Sigmoid colon (tissue), 4 donors: ENCODE measurements around the gene SIGLEC8.

Experiments used
- POLR2A ChIP-seq, 2 donors: fragments of 450-650 bp; IDR thresholded peaks; one replicate each; pipeline ENCODE4 v1.6.1; 2016; ENCODE audit warnings: antibody characterized with exemption in 2 of 2, mild to moderate bottlenecking in 2 of 2, moderate library complexity in 2 of 2
- POLR2AphosphoS5 ChIP-seq, 4 donors: sonication (generic); formaldehyde crosslinking; IDR thresholded peaks; one replicate each; pipeline ENCODE4 v1.6.1; 2017; ENCODE audit warnings: antibody characterized with exemption in 4 of 4
- TF ChIP-seq, protein P1 (sequence below), 4 experiments: fragments of 450-650 bp in 3 of 4; fragments of 200-600 bp in 1 of 4; IDR thresholded peaks; one replicate each; pipeline ENCODE4 v1.5.1; 2016 to 2019; ENCODE audit warnings: antibody characterized with exemption in 4 of 4, mild to moderate bottlenecking in 3 of 4, moderate library complexity in 2 of 4

DNA sequence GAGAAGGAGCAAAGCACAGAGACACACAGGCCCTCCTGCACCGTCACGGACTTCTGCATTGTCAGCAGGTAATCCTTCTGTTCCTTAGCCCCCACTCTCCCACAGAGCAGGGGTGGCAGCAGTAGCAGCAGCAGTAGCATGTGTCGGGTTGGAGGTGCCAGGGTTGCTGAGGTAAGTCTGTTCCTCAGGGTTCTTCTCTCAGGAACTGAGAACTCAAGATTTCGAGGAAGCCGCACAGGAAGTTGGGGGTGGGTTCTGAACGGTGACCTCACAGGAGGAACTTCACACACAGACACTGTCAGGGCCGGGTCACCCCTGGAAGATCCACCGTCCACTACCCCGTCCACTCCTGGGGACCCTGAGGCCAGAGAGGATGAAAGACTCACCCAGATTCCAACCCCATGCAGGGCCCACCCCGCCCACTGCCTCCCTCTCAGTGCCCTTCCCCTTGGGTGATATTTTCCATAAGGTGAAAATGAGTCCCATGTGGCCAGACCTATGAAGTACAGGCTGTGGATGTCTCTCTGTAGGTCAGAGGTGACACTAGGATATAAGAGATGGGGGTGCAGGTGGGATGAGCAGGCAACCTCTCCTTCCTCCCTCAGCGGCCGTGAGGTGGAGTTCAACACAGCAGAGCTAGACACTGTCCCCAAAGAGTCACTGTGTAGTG is 43.5 kb upstream of the SIGLEC8 start, which contains the start of gene SIGLEC12:
- TF ChIP-seq, protein P1, sequence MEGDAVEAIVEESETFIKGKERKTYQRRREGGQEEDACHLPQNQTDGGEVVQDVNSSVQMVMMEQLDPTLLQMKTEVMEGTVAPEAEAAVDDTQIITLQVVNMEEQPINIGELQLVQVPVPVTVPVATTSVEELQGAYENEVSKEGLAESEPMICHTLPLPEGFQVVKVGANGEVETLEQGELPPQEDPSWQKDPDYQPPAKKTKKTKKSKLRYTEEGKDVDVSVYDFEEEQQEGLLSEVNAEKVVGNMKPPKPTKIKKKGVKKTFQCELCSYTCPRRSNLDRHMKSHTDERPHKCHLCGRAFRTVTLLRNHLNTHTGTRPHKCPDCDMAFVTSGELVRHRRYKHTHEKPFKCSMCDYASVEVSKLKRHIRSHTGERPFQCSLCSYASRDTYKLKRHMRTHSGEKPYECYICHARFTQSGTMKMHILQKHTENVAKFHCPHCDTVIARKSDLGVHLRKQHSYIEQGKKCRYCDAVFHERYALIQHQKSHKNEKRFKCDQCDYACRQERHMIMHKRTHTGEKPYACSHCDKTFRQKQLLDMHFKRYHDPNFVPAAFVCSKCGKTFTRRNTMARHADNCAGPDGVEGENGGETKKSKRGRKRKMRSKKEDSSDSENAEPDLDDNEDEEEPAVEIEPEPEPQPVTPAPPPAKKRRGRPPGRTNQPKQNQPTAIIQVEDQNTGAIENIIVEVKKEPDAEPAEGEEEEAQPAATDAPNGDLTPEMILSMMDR (IDR thresholded peaks at IDR 0.05) = no peak
- no peak for TF ChIP-seq POLR2AphosphoS5 (IDR thresholded peaks at IDR 0.05)
- no peak for TF ChIP-seq POLR2A (IDR thresholded peaks at IDR 0.05)
